HG02678 (cell line): ENCODE measurements around the gene GNG13.

Experiments
- ATAC-seq: cut with Tn5 transposase; IDR thresholded peaks from one replicate; pipeline ENCODE4 v1.9.1; 2021; ENCODE audit warnings: mild to moderate bottlenecking, moderate library complexity; ENCODE audit not compliant: unreplicated experiment

Gene GNG13

GRCh38 chr16:795580-796229 is 4.8 kb downstream of the GNG13 start:
- no peak for ATAC-seq

DNA sequence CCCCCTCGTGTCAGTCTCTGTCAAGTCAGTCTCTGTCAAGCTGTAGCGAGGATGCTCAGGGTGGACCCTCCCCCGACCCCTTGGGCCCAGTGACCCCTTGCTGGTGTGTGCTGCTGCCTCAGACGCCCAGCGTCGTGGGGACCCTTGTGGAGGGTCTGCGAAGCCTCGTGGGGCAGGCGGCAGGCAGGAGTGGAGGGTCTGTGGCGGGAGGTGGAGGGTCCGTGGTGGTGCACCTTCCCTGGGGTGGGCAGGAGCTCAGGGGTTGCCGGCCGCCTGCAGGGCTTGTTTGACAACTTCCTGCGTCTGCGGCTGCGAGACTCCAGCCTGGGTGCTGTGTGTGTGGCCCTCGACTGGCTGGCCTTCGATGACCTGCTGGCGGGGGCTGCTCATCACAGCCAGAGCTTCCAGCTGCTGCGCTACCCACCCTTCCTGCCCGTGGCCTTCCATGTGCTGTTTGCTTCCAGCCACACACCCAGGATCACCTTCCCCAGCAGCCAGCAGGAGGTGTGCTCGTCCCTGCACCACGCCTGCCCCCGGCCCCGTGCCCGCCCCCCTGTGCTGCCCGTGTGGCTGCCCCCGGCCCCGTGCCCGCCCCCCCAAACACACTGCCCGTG is 5.6 kb downstream of the GNG13 start:
- ATAC-seq, result no peak

DNA sequence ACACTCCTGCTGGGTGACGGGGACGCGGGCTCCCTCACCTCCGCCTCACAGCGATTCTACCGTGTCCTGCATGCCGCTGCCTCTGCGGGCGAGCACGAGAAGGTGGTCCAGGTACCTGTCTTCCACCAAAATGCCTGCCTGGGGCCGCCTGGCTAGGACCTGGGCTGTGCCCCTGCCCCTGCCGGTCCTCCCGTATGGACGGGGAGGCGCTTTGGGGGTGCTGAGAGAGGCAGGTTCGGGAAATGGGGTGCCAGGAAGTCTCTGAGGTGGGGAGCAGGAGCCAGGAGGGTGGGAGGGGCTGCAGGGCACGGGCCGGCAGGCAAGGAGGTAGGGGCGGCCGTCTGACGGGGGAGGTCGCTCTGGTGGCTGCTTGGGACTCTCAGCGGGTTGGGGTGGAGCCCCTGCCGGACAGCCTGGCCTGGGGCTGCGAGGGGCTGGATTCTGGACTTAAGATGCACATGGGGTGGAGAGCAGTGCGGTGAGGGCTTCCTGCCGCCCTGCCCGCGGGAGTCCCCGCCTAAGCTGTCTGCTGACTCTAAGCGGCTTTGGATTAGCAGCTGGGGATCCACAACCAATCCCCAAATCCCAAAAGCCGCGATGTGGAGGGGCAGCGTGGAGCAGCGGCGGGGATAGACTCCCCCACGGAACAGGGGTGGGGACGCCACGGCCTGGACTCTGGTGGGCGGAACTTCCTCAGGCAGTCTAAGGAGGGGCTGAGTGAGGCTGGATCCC is 6.3 kb downstream of the GNG13 start:
- ATAC-seq, result no peak

DNA sequence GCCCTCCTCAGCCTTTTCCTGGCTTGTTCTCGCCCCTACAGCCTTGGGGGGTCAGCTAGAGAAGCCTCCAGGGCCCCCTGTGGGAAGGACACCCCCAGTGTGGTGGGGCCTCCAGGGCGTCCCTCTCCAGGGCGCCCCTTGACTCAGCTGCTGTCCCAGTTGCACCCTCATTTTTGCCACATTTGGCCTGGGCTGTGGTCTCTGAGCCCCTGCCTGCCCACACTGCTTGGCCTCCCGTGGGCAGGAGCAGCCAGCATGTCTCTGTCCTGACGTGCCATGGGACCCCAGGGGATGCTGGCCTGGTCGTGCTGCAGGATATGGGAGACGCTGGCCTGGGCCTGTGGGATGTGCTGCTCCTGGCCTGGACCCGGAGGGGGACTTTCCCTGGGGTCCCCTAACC is 7.1 kb downstream of the GNG13 start:
- ATAC-seq, result no peak

- ATAC-seq, result no peak
These were observed 8.1 kb downstream of the GNG13 start for GRCh38 chr16:792221-792995.

GRCh38 chr16:791131-791530 is 9.4 kb downstream of the GNG13 start:
- ATAC-seq, result no peak

GRCh38 chr16:790086-790485 is 10.4 kb downstream of the GNG13 start:
- no peak for ATAC-seq

DNA sequence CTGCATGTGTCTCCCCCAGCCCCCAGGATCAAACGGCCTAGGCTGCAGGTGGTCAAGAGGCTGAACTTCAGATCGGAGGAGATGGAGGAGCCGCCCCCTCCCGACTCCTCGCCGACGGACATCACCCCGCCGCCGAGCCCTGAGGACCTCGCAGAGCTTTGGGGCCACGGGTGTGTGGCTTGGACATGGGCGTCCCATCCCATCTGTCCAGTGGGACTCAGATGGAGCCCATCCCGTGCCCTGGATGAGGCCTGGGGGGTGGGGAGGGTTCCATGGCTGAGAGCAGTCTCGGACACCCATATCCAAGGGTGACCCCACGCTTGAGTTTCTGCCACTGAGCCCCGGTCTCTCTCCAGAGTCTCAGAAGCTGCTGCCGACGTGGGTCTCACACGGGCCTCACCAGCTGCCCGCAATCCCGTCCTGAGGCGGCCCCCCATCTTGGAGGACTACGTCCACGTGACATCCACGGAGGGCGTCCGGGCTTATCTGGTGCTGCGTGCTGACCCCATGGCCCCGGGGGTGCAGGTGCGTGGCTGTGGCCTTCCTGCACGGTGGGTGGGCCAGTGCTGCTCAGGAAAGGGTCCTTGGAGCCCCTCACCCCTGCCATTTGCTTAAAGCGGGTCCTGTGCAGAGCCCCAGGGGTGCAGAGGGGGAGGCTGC is 11.2 kb downstream of the GNG13 start:
- ATAC-seq, result no peak

DNA sequence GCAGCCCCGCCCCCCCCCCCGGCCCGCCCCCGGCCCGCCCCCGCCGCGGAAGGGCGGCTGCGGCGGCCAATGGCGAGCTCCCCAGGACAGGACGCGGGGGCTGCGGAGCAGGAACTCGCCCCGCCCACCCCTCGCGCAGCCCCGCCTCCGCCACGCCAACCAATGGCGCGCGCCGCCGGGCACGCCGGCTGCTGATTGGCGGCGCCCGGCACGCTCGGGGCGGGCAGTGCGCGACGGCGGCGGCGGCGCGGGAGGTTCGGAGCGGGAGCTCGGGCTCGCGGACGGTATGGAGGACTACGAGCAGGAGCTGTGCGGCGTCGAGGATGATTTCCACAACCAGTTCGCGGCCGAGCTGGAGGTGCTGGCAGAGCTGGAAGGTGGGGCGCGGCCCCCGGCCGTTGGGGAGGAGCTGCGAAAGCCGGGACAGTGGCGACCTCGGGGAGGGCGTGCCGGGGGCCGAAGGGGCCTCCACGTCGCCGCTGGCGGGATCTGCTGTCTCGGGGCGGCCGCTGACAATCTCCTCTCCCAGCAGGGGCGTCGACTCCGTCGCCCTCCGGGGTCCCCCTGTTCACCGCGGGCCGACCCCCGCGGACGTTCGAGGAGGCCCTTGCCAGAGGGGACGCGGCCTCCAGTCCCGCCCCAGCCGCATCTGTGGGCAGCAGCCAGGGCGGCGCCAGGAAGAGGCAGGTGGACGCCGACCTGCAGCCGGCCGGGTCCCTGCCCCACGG is 12.0 kb downstream of the GNG13 start, which contains the start of gene CHTF18:
Gene CHTF18 (plus strand): TSS at position 222 of the 728 bp plus-strand sequence. CDS start 65 bp downstream, at position 287.
- ATAC-seq, result peak; percentile 78

- ATAC-seq, result peak; percentile 21
These were observed 12.5 kb downstream of the GNG13 start, which contains the start of gene RPUSD1 for GRCh38 chr16:787978-788398. Gene RPUSD1 (minus strand): TSS chr16:788381. CDS start chr16:787737, 644 bp downstream.

GRCh38 chr16:787321-787966 is 13.1 kb downstream of the GNG13 start:
- no peak for ATAC-seq

DNA sequence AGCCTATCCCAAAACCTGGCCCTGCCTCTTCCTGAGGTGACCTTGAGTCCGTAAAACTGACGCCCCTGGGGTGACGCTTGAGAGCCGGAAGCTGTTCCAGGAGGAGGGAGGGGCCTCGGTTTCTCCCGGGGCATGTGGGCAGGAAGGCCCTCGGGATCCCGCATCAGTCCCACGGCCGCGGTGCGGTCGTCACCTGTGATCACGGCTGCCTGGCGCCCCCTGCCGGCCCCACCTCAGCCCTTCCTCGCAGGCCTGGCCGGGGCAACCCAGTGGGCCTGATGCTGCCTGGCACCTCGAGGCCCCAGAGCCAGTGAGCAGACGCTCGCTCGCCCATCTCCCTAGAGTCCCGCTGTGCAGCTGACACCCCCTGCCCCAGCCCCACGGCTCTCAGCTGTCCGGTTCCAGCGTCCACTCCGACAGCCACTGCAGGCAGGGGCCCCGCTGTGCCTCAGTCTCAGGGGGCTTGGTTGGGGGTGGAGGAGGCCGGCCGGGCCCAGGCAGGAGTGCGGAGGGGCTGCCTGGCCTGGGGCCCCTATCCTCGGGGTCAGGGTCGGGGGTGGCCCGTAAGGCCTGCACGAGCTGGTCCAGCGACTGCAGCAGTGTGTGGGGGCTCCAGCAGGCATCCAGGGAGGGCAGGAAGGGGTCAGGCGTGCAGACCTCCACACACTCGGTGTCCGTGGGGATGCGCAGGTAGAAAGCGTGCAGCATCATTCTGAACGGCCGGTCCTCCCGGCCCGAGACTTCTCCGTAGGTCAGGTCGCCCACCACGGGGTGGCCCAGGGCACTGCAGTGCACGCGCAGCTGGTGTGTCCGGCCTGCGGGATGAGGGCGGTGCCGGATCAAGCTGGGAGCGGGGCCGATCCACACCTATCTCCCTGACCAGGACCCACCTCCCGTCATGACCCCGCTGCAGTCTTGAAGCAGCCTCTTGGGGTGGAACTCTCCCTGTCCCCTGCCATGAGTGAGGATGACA is 14.7 kb downstream of the GNG13 start:
- no peak for ATAC-seq

DNA sequence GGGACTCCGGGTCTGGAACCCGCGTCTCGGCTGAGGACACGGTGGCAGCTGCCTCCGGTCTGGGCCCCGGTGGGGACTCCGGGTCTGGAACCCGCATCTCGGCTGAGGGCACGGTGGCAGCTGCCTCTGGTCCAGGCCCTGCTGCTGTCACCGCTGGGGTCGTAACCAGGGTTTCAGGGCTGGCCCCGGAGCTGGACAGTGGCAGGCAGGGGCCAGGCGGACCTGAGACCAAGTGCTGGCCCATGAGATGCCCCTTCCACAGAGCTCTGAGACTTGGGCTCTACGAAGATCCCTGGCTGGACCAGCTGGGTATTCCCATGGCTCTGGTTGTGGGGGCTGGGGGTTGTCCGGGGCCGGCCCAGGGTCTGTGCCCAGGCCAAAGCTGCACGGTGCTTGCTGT is 16.1 kb downstream of the GNG13 start:
- no peak for ATAC-seq

- no peak for ATAC-seq
These were observed 17.0 kb downstream of the GNG13 start for GRCh38 chr16:783404-784161.

DNA sequence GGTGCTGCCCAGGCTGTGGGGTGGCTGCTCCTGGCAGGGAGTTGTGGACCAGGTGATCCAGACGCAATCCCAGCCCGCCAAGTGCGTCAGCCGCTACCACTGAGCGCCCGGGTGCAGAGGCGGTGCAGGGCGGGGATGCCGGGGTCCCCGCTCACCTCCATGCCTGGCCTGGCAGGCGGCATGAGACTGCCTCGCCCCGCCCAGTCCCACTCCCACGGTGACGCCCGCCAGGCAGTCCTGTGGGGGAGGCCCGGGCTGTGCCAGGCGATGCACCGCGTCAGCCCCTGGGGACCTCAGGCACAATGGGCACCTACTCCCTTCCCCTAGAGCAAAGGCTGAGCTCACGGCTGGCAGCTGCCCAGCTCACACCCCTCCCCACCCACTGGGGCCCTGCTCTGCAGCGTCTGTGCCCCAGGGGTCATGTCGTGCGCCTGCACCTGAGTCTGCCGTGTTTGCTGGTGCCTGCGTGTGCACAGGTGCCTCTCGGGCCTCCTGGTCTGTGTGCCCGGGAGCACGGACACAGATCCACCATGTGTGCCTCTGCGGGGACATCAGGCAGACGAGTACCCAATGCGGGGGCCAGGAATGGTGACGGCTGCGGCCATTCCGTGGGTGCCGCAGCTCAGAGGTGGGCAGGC is 17.6 kb downstream of the GNG13 start:
- no peak for ATAC-seq

DNA sequence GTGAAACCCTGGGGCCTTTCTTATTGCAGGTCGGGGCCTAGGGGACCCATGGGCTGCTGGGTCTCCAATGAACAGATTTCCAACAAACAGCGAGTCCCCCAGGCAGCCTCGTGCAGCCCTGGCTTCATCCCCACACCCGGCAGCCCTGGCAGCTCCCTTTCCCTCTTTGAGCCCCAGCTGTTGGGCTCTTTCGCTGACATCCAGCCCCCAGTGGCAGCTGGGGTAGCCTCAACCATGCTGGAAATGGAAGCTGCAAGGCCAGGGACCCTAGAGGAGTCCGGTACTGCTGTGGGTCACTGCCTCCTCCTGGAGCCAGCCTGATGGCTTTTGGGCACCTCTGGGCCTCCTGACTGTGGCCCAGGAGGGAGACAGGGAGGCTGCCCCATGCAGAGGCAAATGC is 18.3 kb downstream of the GNG13 start:
- no peak for ATAC-seq

- ATAC-seq, result no peak
These were observed 19.1 kb downstream of the GNG13 start for GRCh38 chr16:781346-782010.
